ENCODE data around the gene WDR4. TPM values are rescaled to one million over a fixed set of nuclear protein-coding genes. Genes with fewer than 3 reads are reported as not detected.

WDR4 gene
- total and polyA plus RNA-seq, 2 experiments from 2014 or later = 22.5 to 50.2 TPM

Other genes with a start within 250 kb of the WDR4 start
- gene PDE9A, start 225.9 kb downstream of the WDR4 start, total RNA-seq (2014; rRNA removed; shearing (Covaris generic)) = 26.5 and 33.3 TPM in 2 replicates
- 27.2 and 31.1 TPM in 2 replicates for gene PDE9A, start 225.9 kb downstream of the WDR4 start, polyA plus RNA-seq (2016; fragmentation: Nextera tagmentation; extraction: Ambion mirVana)
- gene NDUFV3, start 13.8 kb upstream of the WDR4 start, total RNA-seq (2014; rRNA removed; shearing (Covaris generic)) = 42.4 and 51.5 TPM in 2 replicates
- gene NDUFV3, start 13.8 kb upstream of the WDR4 start, polyA plus RNA-seq (2016; fragmentation: Nextera tagmentation; extraction: Ambion mirVana) = 71.2 and 75.5 TPM in 2 replicates
- 37.0 and 44.2 TPM in 2 replicates for gene ERVH48-1, start 46.1 kb upstream of the WDR4 start, total RNA-seq (2014; rRNA removed; shearing (Covaris generic))
- 31.7 and 34.1 TPM in 2 replicates for gene ERVH48-1, start 46.1 kb upstream of the WDR4 start, polyA plus RNA-seq (2016; fragmentation: Nextera tagmentation; extraction: Ambion mirVana)
- 21.9 and 29.9 TPM in 2 replicates for gene PKNOX1, start 95.0 kb upstream of the WDR4 start, total RNA-seq (2014; rRNA removed; shearing (Covaris generic))
- 76.7 and 79.9 TPM in 2 replicates for gene PKNOX1, start 95.0 kb upstream of the WDR4 start, polyA plus RNA-seq (2016; fragmentation: Nextera tagmentation; extraction: Ambion mirVana)
- 788 and 861 TPM in 2 replicates for gene CBS, start 196.3 kb upstream of the WDR4 start, total RNA-seq (2014; rRNA removed; shearing (Covaris generic))
- gene CBS, start 196.3 kb upstream of the WDR4 start, polyA plus RNA-seq (2016; fragmentation: Nextera tagmentation; extraction: Ambion mirVana) = 380 and 421 TPM in 2 replicates
- 70.4 and 92.9 TPM in 2 replicates for gene U2AF1, start 228.0 kb upstream of the WDR4 start, total RNA-seq (2014; rRNA removed; shearing (Covaris generic))
- gene U2AF1, start 228.0 kb upstream of the WDR4 start, polyA plus RNA-seq (2016; fragmentation: Nextera tagmentation; extraction: Ambion mirVana) = 288 and 322 TPM in 2 replicates

Data from GM23338 (cell line).